SK-N-SH (cell line): ENCODE data around the gene IL17RE.

Experiments
- FOXM1 ChIP-seq: IDR thresholded peaks from 2 replicates; pipeline ENCODE4 v1.4.0; 2012; ENCODE audit warnings: low read depth, mild to moderate bottlenecking
- JUND ChIP-seq: IDR thresholded peaks from 2 replicates; pipeline ENCODE4 v1.4.0; 2012
- RFX5 ChIP-seq: IDR thresholded peaks from 2 replicates; pipeline ENCODE4 v1.6.1; 2012; ENCODE audit warnings: mild to moderate bottlenecking, improper control_type of control experiment, low read length
- RXRA ChIP-seq: IDR thresholded peaks from 2 replicates; pipeline ENCODE4 v1.4.0; 2012; ENCODE audit warnings: low read depth, mild to moderate bottlenecking, borderline replicate concordance
- TF ChIP-seq, protein P1 (sequence below): fragments of 200-600 bp; sonication (generic); IDR thresholded peaks from 2 replicates; pipeline ENCODE4 v1.6.1; 2017; ENCODE audit warnings: antibody characterized with exemption, mild to moderate bottlenecking, moderate library complexity
- TF ChIP-seq, protein P2 (sequence below): IDR thresholded peaks from 2 replicates; pipeline ENCODE4 v1.4.0; 2012; ENCODE audit warnings: low read depth

DNA sequence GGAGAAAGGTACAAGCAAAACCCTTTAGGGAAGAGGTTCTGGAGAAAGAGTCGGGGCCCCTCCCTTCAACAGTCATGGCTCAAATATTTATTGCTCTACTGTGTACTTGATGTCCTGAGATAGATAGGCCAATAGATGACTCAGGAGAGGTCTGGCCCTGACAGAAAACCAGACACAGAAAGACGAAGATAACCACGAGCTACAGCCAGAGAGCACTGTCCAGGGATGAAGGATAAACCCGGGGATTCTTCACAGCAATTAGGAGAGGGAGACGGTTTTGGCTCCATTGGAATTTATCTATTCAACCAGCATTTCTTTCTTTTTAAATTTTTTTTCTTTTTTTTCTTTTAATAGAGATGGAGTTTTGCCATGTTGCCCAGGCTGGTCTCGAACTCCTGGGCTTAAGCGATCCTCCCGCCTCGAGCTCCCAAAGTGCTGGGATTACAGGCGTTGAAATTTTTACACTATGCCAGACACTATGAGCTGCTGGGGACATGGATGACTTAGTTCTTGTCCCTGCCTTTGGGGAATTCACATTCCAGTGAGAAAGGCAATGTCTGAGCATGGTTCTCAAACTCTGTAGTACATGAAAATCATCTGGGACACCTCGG, 18.0 kb upstream of the IL17RE start:
- TF ChIP-seq RFX5, result no peak
- TF ChIP-seq, protein P1, sequence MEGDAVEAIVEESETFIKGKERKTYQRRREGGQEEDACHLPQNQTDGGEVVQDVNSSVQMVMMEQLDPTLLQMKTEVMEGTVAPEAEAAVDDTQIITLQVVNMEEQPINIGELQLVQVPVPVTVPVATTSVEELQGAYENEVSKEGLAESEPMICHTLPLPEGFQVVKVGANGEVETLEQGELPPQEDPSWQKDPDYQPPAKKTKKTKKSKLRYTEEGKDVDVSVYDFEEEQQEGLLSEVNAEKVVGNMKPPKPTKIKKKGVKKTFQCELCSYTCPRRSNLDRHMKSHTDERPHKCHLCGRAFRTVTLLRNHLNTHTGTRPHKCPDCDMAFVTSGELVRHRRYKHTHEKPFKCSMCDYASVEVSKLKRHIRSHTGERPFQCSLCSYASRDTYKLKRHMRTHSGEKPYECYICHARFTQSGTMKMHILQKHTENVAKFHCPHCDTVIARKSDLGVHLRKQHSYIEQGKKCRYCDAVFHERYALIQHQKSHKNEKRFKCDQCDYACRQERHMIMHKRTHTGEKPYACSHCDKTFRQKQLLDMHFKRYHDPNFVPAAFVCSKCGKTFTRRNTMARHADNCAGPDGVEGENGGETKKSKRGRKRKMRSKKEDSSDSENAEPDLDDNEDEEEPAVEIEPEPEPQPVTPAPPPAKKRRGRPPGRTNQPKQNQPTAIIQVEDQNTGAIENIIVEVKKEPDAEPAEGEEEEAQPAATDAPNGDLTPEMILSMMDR, result peak; percentile 20; the same call in 1 of the 2 replicates
- TF ChIP-seq, protein P2, sequence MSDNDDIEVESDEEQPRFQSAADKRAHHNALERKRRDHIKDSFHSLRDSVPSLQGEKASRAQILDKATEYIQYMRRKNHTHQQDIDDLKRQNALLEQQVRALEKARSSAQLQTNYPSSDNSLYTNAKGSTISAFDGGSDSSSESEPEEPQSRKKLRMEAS, result peak; percentile 52; the same call in 1 of the 2 replicates
- peak; percentile 79 for TF ChIP-seq JUND
- TF ChIP-seq RXRA, result no peak
- TF ChIP-seq FOXM1, result no peak
